MM.1S (cell line): Measurements from ENCODE around the gene INTS2.

Source experiments
- DNase-seq: peaks from one replicate; pipeline ENCODE4 v3.0.0-alpha.2; 2015
- H2AFZ ChIP-seq: fragments of 300-600 bp; sonication (generic); 2 replicates; pipeline ENCODE4 v1.6.0; 2016; ENCODE audit warnings: antibody characterized with exemption, low read length
- H3F3A ChIP-seq: fragments of 300-600 bp; sonication (generic); 2 replicates; pipeline ENCODE4 v1.6.1; 2016; ENCODE audit warnings: mild to moderate bottlenecking, antibody characterized with exemption, low read length, moderate library complexity, mixed read lengths; ENCODE audit not compliant: insufficient read depth
- H3K27ac ChIP-seq: fragments of 300-600 bp; sonication (generic); 2 replicates; pipeline ENCODE4 v1.5.1; 2016; ENCODE audit warnings: mild to moderate bottlenecking, low read length
- H3K27me3 ChIP-seq: fragments of 300-600 bp; sonication (generic); replicated peaks from 2 replicates; pipeline ENCODE4 v1.6.0; 2016; ENCODE audit warnings: low read length; ENCODE audit not compliant: insufficient read depth
- H3K36me3 ChIP-seq: fragments of 300-600 bp; sonication (generic); replicated peaks from 2 replicates; pipeline ENCODE4 v1.6.1; 2016; ENCODE audit warnings: mild to moderate bottlenecking, low read length, mixed read lengths; ENCODE audit not compliant: insufficient read depth
- H3K4me1 ChIP-seq: fragments of 300-600 bp; sonication (generic); 2 replicates; pipeline ENCODE4 v1.6.1; 2016; ENCODE audit warnings: low read length, mixed read lengths
- H3K4me2 ChIP-seq: fragments of 300-600 bp; sonication (generic); 2 replicates; pipeline ENCODE4 v1.6.0; 2016; ENCODE audit warnings: low read depth, low read length
- H3K4me3 ChIP-seq: fragments of 300-600 bp; sonication (generic); 2 replicates; pipeline ENCODE4 v1.5.1; 2016; ENCODE audit warnings: low read length, mixed read lengths
- H3K79me2 ChIP-seq: fragments of 300-600 bp; sonication (generic); 2 replicates; pipeline ENCODE4 v1.6.1; 2016; ENCODE audit warnings: mixed run types, low read length, mixed read lengths
- H3K9ac ChIP-seq: fragments of 300-600 bp; sonication (generic); 2 replicates; pipeline ENCODE4 v1.6.1; 2016; ENCODE audit warnings: low read length, mixed read lengths
- H3K9me2 ChIP-seq: fragments of 300-600 bp; sonication (generic); replicated peaks from 2 replicates; pipeline ENCODE4 v1.6.1; 2016; ENCODE audit warnings: mild to moderate bottlenecking, low read length, mixed read lengths; ENCODE audit not compliant: insufficient read depth
- H3K9me3 ChIP-seq: fragments of 300-600 bp; sonication (generic); replicated peaks from 2 replicates; pipeline ENCODE4 v1.6.1; 2016; ENCODE audit warnings: mild to moderate bottlenecking, low read length, mixed read lengths; ENCODE audit not compliant: insufficient read depth
- H4K20me1 ChIP-seq: fragments of 300-600 bp; sonication (generic); 2 replicates; pipeline ENCODE4 v1.6.1; 2016; ENCODE audit warnings: mild to moderate bottlenecking, low read length, moderate library complexity, mixed read lengths; ENCODE audit not compliant: insufficient read depth
- CTCF ChIP-seq: fragments of 300-600 bp; sonication (generic); IDR thresholded peaks from 2 replicates; pipeline ENCODE4 v1.5.1; 2016; ENCODE audit warnings: antibody characterized with exemption, low read length, mixed read lengths
- EZH2 ChIP-seq: fragments of 300-600 bp; sonication (generic); optimal IDR thresholded peaks from 2 replicates; pipeline ENCODE3; 2017; ENCODE audit warnings: low read depth, mild to moderate bottlenecking, antibody characterized with exemption, low read length, mixed read lengths
- EZH2phosphoT487 ChIP-seq: fragments of 300-600 bp; sonication (generic); IDR thresholded peaks from 2 replicates; pipeline ENCODE4 v1.6.1; 2018; ENCODE audit warnings: antibody characterized with exemption, low read length

Gene INTS2

GRCh38 chr17:61880589-61881102, 47.1 kb downstream of the INTS2 start:
- Histone ChIP-seq H3K9me2 (no peaks in the 10 kb centered on the region), H3K27me3 (no peaks in the 10 kb centered on the region), H3K4me2 (no peak overlapping the region), H3K4me1 (no peaks in the 10 kb centered on the region), H3F3A (no peaks in the 10 kb centered on the region), H3K27ac (no peak overlapping the region), H3K9ac (no peak overlapping the region), H3K4me3 (no peak overlapping the region), H4K20me1 (no peaks in the 10 kb centered on the region), H2AFZ (no peak overlapping the region), H3K9me3 (no peaks in the 10 kb centered on the region), H3K36me3 (no peaks in the 10 kb centered on the region), H3K79me2 (no peaks in the 10 kb centered on the region)
- no peak for DNase-seq
- TF ChIP-seq CTCF (no peak), EZH2 (no peak), EZH2phosphoT487 (no peak)

GRCh38 chr17:61878984-61879612, 48.7 kb downstream of the INTS2 start:
- Histone ChIP-seq H3K4me3 (no peak overlapping the region), H4K20me1 (no peaks in the 10 kb centered on the region), H3K27ac (no peak overlapping the region), H3K79me2 (no peaks in the 10 kb centered on the region), H3F3A (no peaks in the 10 kb centered on the region), H3K9ac (no peak overlapping the region), H2AFZ (no peak overlapping the region), H3K4me2 (no peak overlapping the region), H3K36me3 (no peaks in the 10 kb centered on the region), H3K4me1 (no peaks in the 10 kb centered on the region), H3K27me3 (no peaks in the 10 kb centered on the region), H3K9me3 (no peaks in the 10 kb centered on the region), H3K9me2 (no peaks in the 10 kb centered on the region)
- no peak for TF ChIP-seq CTCF
- TF ChIP-seq EZH2phosphoT487: no peak
- TF ChIP-seq EZH2: no peak
- DNase-seq: no peak

GRCh38 chr17:61878520-61878919, 49.3 kb downstream of the INTS2 start:
- DNase-seq: no peak
- Histone ChIP-seq H3K27ac (no peak overlapping the region), H3K9ac (no peak overlapping the region), H3K9me3 (no peaks in the 10 kb centered on the region), H2AFZ (no peak overlapping the region), H3K4me3 (no peak overlapping the region), H3K79me2 (no peaks in the 10 kb centered on the region), H3K36me3 (no peaks in the 10 kb centered on the region), H3K4me2 (no peak overlapping the region), H3K9me2 (no peaks in the 10 kb centered on the region), H3K4me1 (no peaks in the 10 kb centered on the region), H4K20me1 (no peaks in the 10 kb centered on the region), H3K27me3 (no peaks in the 10 kb centered on the region), H3F3A (no peaks in the 10 kb centered on the region)
- no peak for TF ChIP-seq CTCF
- no peak for TF ChIP-seq EZH2
- no peak for TF ChIP-seq EZH2phosphoT487
